NCI-H526 treated with DMSO at 0.1 percent for 48 hours (cell line): ENCODE measurements around the gene IRF5.

Experiments
- DNase-seq: peaks from one replicate; lab custom pipeline; 2025; lab: John Stamatoyannopoulos, UW

Gene IRF5

GRCh38 chr7:128920913-128921582 lies 16.7 kb upstream of the IRF5 start:
- no peak for DNase-seq

- no peak for DNase-seq
These were observed 15.8 kb upstream of the IRF5 start for GRCh38 chr7:128921866-128922440.

GRCh38 chr7:128922496-128923410 lies 15.0 kb upstream of the IRF5 start:
- DNase-seq: no peak

- no peak for DNase-seq
These were observed 14.3 kb upstream of the IRF5 start for GRCh38 chr7:128923411-128923800.

- DNase-seq: no peak
These were observed 12.8 kb upstream of the IRF5 start for GRCh38 chr7:128924707-128925588.

GRCh38 chr7:128928159-128928813 lies 9.4 kb upstream of the IRF5 start:
- no peak for DNase-seq

GRCh38 chr7:128928882-128929788 lies 8.6 kb upstream of the IRF5 start:
- DNase-seq: no peak

- no peak for DNase-seq
These were observed 6.4 kb upstream of the IRF5 start for GRCh38 chr7:128931190-128931798.

GRCh38 chr7:128931965-128932861 lies 5.5 kb upstream of the IRF5 start:
- no peak for DNase-seq

- no peak for DNase-seq
These were observed 4.9 kb upstream of the IRF5 start for GRCh38 chr7:128932862-128933179.

- DNase-seq: no peak
These were observed 4.4 kb upstream of the IRF5 start for GRCh38 chr7:128933180-128933891.

GRCh38 chr7:128934361-128935341 lies 3.1 kb upstream of the IRF5 start:
- no peak for DNase-seq

- no peak for DNase-seq
These were observed 2.4 kb upstream of the IRF5 start for GRCh38 chr7:128935342-128935730.

- DNase-seq: no peak
These were observed 929 bp upstream of the IRF5 start for GRCh38 chr7:128936798-128937197.

- no peak for DNase-seq
These were observed 468 bp upstream of the IRF5 start for GRCh38 chr7:128937271-128937646.

GRCh38 chr7:128938544-128939074 lies 882 bp downstream of the IRF5 start:
- DNase-seq: peak; percentile 14
